WTC11 (cell line): ENCODE results near the gene MTREX. TPM values are rescaled to one million over a fixed set of nuclear protein-coding genes. Genes with fewer than 3 reads are reported as not detected.

ENCODE experiments used
- ATAC-seq: fragments of 200-7000 bp; cut with Tn5 transposase; 2 replicates; pipeline ENCODE4 v1.10.0; 2021; ENCODE audit warnings: mild to moderate bottlenecking, moderate library complexity
- CTCF ChIA-PET: fragments of 300-600 bp; sonication (Branson Sonifier 250); formaldehyde crosslinking; loops from one replicate; lab custom pipeline; 2021; ENCODE audit warnings: antibody characterized with exemption; lab: Charles Lee
- POLR2A ChIA-PET: fragments of 350-600 bp; sonication (Branson Sonifier 250); formaldehyde crosslinking; loops from one replicate; lab custom pipeline; 2021; ENCODE audit warnings: antibody characterized with exemption; lab: Charles Lee
- DNase-seq: peaks from one replicate; pipeline ENCODE4 v3.0.0; 2021; ENCODE audit warnings: low spot score
- H3K27ac Mint-ChIP-seq: 2 replicates; pipeline ENCODE4 v1.8.0; 2021; ENCODE audit warnings: mixed read lengths
- H3K27me3 Mint-ChIP-seq: 2 replicates; pipeline ENCODE4 v1.8.0; 2021; ENCODE audit warnings: low read depth, mild to moderate bottlenecking, moderate library complexity, mixed read lengths
- H3K36me3 Mint-ChIP-seq: 2 replicates; pipeline ENCODE4 v1.8.0; 2021; ENCODE audit warnings: mixed read lengths
- H3K4me1 Mint-ChIP-seq: 2 replicates; pipeline ENCODE4 v1.8.0; 2022; ENCODE audit warnings: mixed read lengths
- H3K4me3 Mint-ChIP-seq: 2 replicates; pipeline ENCODE4 v1.8.0; 2021; ENCODE audit warnings: mild to moderate bottlenecking, moderate library complexity, mixed read lengths
- H3K9me3 Mint-ChIP-seq: 2 replicates; pipeline ENCODE4 v1.8.0; 2021; ENCODE audit warnings: mixed read lengths
- ARID4B ChIP-seq: sonication (generic); formaldehyde crosslinking; IDR thresholded peaks from 2 replicates; pipeline ENCODE4 v1.8.0; 2023; ENCODE audit warnings: missing genetic modification reagents, mild to moderate bottlenecking, borderline replicate concordance
- CREM ChIP-seq: sonication (generic); formaldehyde crosslinking; IDR thresholded peaks from 2 replicates; pipeline ENCODE4 v1.8.1; 2022; ENCODE audit warnings: mild to moderate bottlenecking, missing genetic modification reagents, moderate library complexity
- ETV6 ChIP-seq: sonication (generic); formaldehyde crosslinking; IDR thresholded peaks from 2 replicates; pipeline ENCODE4 v1.8.1; 2022; ENCODE audit warnings: mild to moderate bottlenecking, missing genetic modification reagents
- FOXP4 ChIP-seq: sonication (generic); formaldehyde crosslinking; IDR thresholded peaks from 2 replicates; pipeline ENCODE4 v1.8.0; 2022; ENCODE audit warnings: mild to moderate bottlenecking, missing genetic modification reagents
- IRF1 ChIP-seq: sonication (generic); formaldehyde crosslinking; IDR thresholded peaks from 2 replicates; pipeline ENCODE4 v1.8.0; 2023; ENCODE audit warnings: missing genetic modification reagents
- IRF2 ChIP-seq: sonication (generic); formaldehyde crosslinking; IDR thresholded peaks from 2 replicates; pipeline ENCODE4 v1.8.0; 2022; ENCODE audit warnings: low read depth, missing genetic modification reagents, borderline replicate concordance
- MAX ChIP-seq: sonication (generic); formaldehyde crosslinking; IDR thresholded peaks from 2 replicates; pipeline ENCODE4 v1.8.0; 2022; ENCODE audit warnings: mild to moderate bottlenecking, missing genetic modification reagents
- PRRX2 ChIP-seq: fragments of 250-450 bp; sonication (Bioruptor Pico); IDR thresholded peaks from 2 replicates; pipeline ENCODE4 v1.8.0; 2021; ENCODE audit warnings: mild to moderate bottlenecking
- SMAD4 ChIP-seq: sonication (generic); formaldehyde crosslinking; IDR thresholded peaks from 2 replicates; pipeline ENCODE4 v1.8.0; 2022; ENCODE audit warnings: mild to moderate bottlenecking, missing genetic modification reagents
- SP1 ChIP-seq: sonication (generic); formaldehyde crosslinking; conservative IDR thresholded peaks from 2 replicates; pipeline ENCODE4 v1.8.1; 2022; ENCODE audit warnings: missing genetic modification reagents
- TP53 ChIP-seq: sonication (generic); formaldehyde crosslinking; IDR thresholded peaks from 2 replicates; pipeline ENCODE4 v1.8.1; 2023; ENCODE audit warnings: mild to moderate bottlenecking, missing genetic modification reagents
- ZNF121 ChIP-seq: sonication (generic); formaldehyde crosslinking; IDR thresholded peaks from 2 replicates; pipeline ENCODE4 v1.8.0; 2023; ENCODE audit warnings: missing genetic modification reagents
- ZNF232 ChIP-seq: sonication (generic); formaldehyde crosslinking; IDR thresholded peaks from 2 replicates; pipeline ENCODE4 v1.8.0; 2022; ENCODE audit warnings: mild to moderate bottlenecking, missing genetic modification reagents
- ZNF263 ChIP-seq: sonication (generic); formaldehyde crosslinking; IDR thresholded peaks from 2 replicates; pipeline ENCODE4 v1.8.1; 2022; ENCODE audit warnings: low read depth, mild to moderate bottlenecking, moderate library complexity, missing genetic modification reagents
- ZNF423 ChIP-seq: fragments of 250-450 bp; sonication (Bioruptor Pico); IDR thresholded peaks from 2 replicates; pipeline ENCODE4 v2.1.2; 2022; ENCODE audit warnings: mild to moderate bottlenecking, moderate library complexity
- ZNF532 ChIP-seq: fragments of 250-450 bp; sonication (Bioruptor Pico); IDR thresholded peaks from 2 replicates; pipeline ENCODE4 v1.9.0; 2021; ENCODE audit warnings: mild to moderate bottlenecking, borderline replicate concordance
- total RNA-seq: library from RNA; stranded (reverse); gene quantifications from 3 replicates; pipeline ENCODE4 v1.2.3, GENCODE V29; 2021

The MTREX gene
- total RNA-seq, 1 experiment from 2014 or later, result 110 TPM

DNA sequence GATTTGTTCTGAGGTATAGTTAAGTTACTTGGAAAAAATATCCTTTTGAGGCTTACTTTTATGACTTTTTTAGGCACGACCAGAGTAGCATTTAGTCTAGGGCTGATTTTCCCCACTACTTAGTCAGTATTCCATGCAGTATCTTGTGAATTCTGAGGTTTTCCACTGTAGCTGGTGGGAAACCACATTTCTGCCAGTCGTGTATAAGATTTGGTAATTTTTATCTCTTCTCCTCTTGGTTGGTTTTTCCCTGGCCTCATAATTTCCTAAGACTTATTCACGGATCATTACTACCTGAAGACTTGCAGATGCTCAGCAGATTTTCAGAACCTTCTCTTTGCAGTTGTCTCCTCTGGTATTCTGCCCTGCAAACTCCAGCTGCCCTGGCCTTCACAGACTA lies 23.5 kb downstream of the MTREX start (continued):
- TF ChIP-seq ARID4B (no peak), ZNF263 (CRISPR knock-in tag) (no peak), ETV6 (no peak), PRRX2 (CRISPR knock-in tag) (no peak), SMAD4 (CRISPR knock-in tag) (no peak)

GRCh38 chr5:55333017-55333416 lies 25.2 kb downstream of the MTREX start:
- H3K27me3 Mint-ChIP-seq, result no peaks in the 10 kb centered on the region
- no peak for ATAC-seq
- no peak for TF ChIP-seq SP1 (CRISPR knock-in tag)
- no peak for TF ChIP-seq TP53 (CRISPR knock-in tag)
- TF ChIP-seq FOXP4, result no peak
- TF ChIP-seq ZNF423 (CRISPR knock-in tag), result no peak
- TF ChIP-seq ZNF232, result no peak
- no peak for TF ChIP-seq IRF1 (CRISPR knock-in tag)
- TF ChIP-seq ZNF121 (CRISPR knock-in tag), result no peak
- no peak for TF ChIP-seq IRF2 (CRISPR knock-in tag)
- TF ChIP-seq MAX (CRISPR knock-in tag), result no peak
- TF ChIP-seq CREM, result no peak
- TF ChIP-seq ZNF532 (CRISPR knock-in tag), result no peak
- ChIA-PET CTCF (no interaction called here), POLR2A (no interaction called here)
- no peaks in the 10 kb centered on the region for H3K9me3 Mint-ChIP-seq
- H3K4me1 Mint-ChIP-seq, result no peaks in the 10 kb centered on the region
- no peak for DNase-seq
- H3K27ac Mint-ChIP-seq, result no peak overlapping the region
- H3K4me3 Mint-ChIP-seq, result no peak overlapping the region
- H3K36me3 Mint-ChIP-seq, result peaks cover 40% of the 10 kb centered on the region
